Measurements from ENCODE around the gene AQP3. TPM values are rescaled to one million over a fixed set of nuclear protein-coding genes. Genes with fewer than 3 reads are reported as not detected.

Gene AQP3
- total and polyA plus RNA-seq, 2 of the 13 experiments (the other 11 are each of a cell fraction or from before 2014, with no cell fraction given): 1.4 to 5.5 TPM

- Histone ChIP-seq H3K79me2 (ENCODE audit: insufficient read depth, low read length) (no peaks in the 10 kb centered on the region), H4K20me1 (ENCODE audit: insufficient read depth, low read length) (no peaks in the 10 kb centered on the region), H2AFZ (ENCODE audit: low read length) (no peak overlapping the region), H3K4me3 (replicated peaks in 1 of 3; ENCODE audit: insufficient read depth in 1 of 3, low read depth in 2 of 3, low read length in 3 of 3) (no peak overlapping the region), H3K9ac (ENCODE audit: insufficient read depth, low read depth, low read length) (no peak overlapping the region), H3K4me2 (ENCODE audit: low read depth, low read length) (no peak overlapping the region), H3K9me3 (ENCODE audit: low read length) (no peaks in the 10 kb centered on the region), H3K4me1 (ENCODE audit: insufficient read depth, low read length) (peaks cover 17% of the 10 kb centered on the region), H3K27ac (ENCODE audit: extremely low read length, insufficient read depth, low read length) (no peak overlapping the region), H3K27me3 (ENCODE audit: control insufficient read depth in 1 of 2, insufficient read depth in 2 of 2, low read length in 2 of 2) (no peaks in the 10 kb centered on the region), H3K36me3 (replicated peaks in 1 of 2; ENCODE audit: control insufficient read depth in 1 of 2, insufficient read depth in 2 of 2, low read length in 2 of 2) (peaks cover 38 to 66% of the 10 kb centered on the region in 2 experiments)
- intact Hi-C loops (cut with micrococcal nuclease; ENCODE audit: unreplicated experiment) (no loop called here), in situ Hi-C loops (cut with HindIII; ENCODE audit: extremely low pct_ligation_motif_present, low pct_unique_long_range_greater_than_20kb) (loop anchor here (10.0 kb wide), 2 partner anchors 88 to 168 kb away; partner anchors contain the start of gene NFX1)
- CTCF ChIA-PET (ENCODE audit: low intra/inter-chr PET ratio, low total read pairs): no interaction called here
- WGBS (ENCODE audit: low lambda C conversion rate): 100% methylated on average over 15 of the region's 15 CpGs
- no TSS peak for BruUV-seq (replicated peaks)
- POLR2A ChIA-PET: interaction anchor here (0.6 to 1.4 kb wide), 3 partner anchors 11 to 60 kb away, joined by 3 to 5 read pairs (median 3); partner anchors contain the start of gene NOL6
- FAIRE-seq: no peak
- DNase-seq (ENCODE audit: low spot score): no peak
- ATAC-seq: no peak
- TF ChIP-seq ZNF749 (CRISPR knock-in tag; IDR thresholded peaks at IDR 0.05; ENCODE audit: borderline replicate concordance): no peak
These were observed 15.8 kb upstream of the AQP3 start for GRCh38 chr9:33463151-33463550.

- in situ Hi-C loops (cut with HindIII; ENCODE audit: extremely low pct_ligation_motif_present, low pct_unique_long_range_greater_than_20kb): loop anchor here (10.0 kb wide), 2 partner anchors 87 to 167 kb away; partner anchors contain the start of gene NFX1
- CTCF ChIA-PET (ENCODE audit: low intra/inter-chr PET ratio, low total read pairs): no interaction called here
- intact Hi-C loops (cut with micrococcal nuclease; ENCODE audit: unreplicated experiment): no loop called here
These were observed 14.1 kb upstream of the AQP3 start for GRCh38 chr9:33461492-33461891.

More at GRCh38 chr9:33461492-33461891, 14.1 kb upstream of the AQP3 start:
- TF ChIP-seq ZNF101 (CRISPR knock-in tag; IDR thresholded peaks at IDR 0.05; ENCODE audit: borderline replicate concordance, low read depth) (no peak), WIZ (CRISPR knock-in tag; IDR thresholded peaks at IDR 0.05) (no peak), TSC22D2 (CRISPR knock-in tag; IDR thresholded peaks at IDR 0.05; ENCODE audit: borderline replicate concordance) (no peak), TEAD3 (CRISPR knock-in tag; optimal IDR thresholded peaks at IDR 0.05; ENCODE audit: borderline replicate concordance) (no peak), ZMYM4 (CRISPR knock-in tag; IDR thresholded peaks at IDR 0.05) (no peak), CC2D1A (CRISPR knock-in tag; IDR thresholded peaks at IDR 0.05) (no peak), SNAPC4 (CRISPR knock-in tag; IDR thresholded peaks at IDR 0.05) (no peak), GMEB1 (CRISPR knock-in tag; IDR thresholded peaks at IDR 0.05; ENCODE audit: borderline replicate concordance) (no peak)
- H3K79me2 ChIP-seq (ENCODE audit: insufficient read depth, low read length): no peaks in the 10 kb centered on the region
- FAIRE-seq: no peak
- POLR2A ChIA-PET: interaction anchor here (1.1 to 2.7 kb wide), 2 partner anchors 12 to 46 kb away, joined by 3 to 17 read pairs; partner anchors contain the start of gene NOL6
- peaks cover 11% of the 10 kb centered on the region for H3K4me1 ChIP-seq (ENCODE audit: insufficient read depth, low read length)
- no peaks in the 10 kb centered on the region for H4K20me1 ChIP-seq (ENCODE audit: insufficient read depth, low read length)
- no peak overlapping the region for H3K9ac ChIP-seq (ENCODE audit: insufficient read depth, low read depth, low read length)
- H2AFZ ChIP-seq (ENCODE audit: low read length): no peak overlapping the region
- H3K36me3 ChIP-seq (replicated peaks in 1 of 2; ENCODE audit: control insufficient read depth in 1 of 2, insufficient read depth in 2 of 2, low read length in 2 of 2): peaks cover 29 to 51% of the 10 kb centered on the region in 2 experiments; a peak in 4 of 5 replicates
- no peak for ATAC-seq
- H3K27me3 ChIP-seq (ENCODE audit: control insufficient read depth in 1 of 2, insufficient read depth in 2 of 2, low read length in 2 of 2): no peaks in the 10 kb centered on the region
- BruUV-seq (replicated peaks): no TSS peak
- H3K4me3 ChIP-seq (replicated peaks in 1 of 3; ENCODE audit: insufficient read depth in 1 of 3, low read depth in 2 of 3, low read length in 3 of 3): no peak overlapping the region
- 77% methylated on average over 3 of the region's 3 CpGs for WGBS (ENCODE audit: low lambda C conversion rate)
- no peaks in the 10 kb centered on the region for H3K9me3 ChIP-seq (ENCODE audit: low read length)
- DNase-seq (ENCODE audit: low spot score): no peak
- H3K4me2 ChIP-seq (ENCODE audit: low read depth, low read length): no peak overlapping the region
- no peak overlapping the region for H3K27ac ChIP-seq (ENCODE audit: extremely low read length, insufficient read depth, low read length)

Data from HepG2 (cell line).